Uterus (tissue), 2 donors: ENCODE results near the gene RRP36.
A peak's percentile ranks its signal among the peaks of the same experiment; 100 is the strongest.

Experiments
- POLR2A ChIP-seq, 2 donors: fragments of 450-650 bp; IDR thresholded peaks; one replicate each; pipeline ENCODE4 v1.6.1; 2016; ENCODE audit warnings: antibody characterized with exemption in 2 of 2, mild to moderate bottlenecking in 1 of 2, moderate library complexity in 1 of 2
- TF ChIP-seq, protein P1 (sequence below), 4 experiments: fragments of 200-600 bp in 2 of 4; fragments of 450-650 bp in 2 of 4; sonication (generic) in 2 of 4; IDR thresholded peaks; one replicate each; pipeline ENCODE4 v1.5.1; 2016 to 2019; ENCODE audit warnings: antibody characterized with exemption in 4 of 4, mild to moderate bottlenecking in 2 of 4, moderate library complexity in 1 of 4

DNA sequence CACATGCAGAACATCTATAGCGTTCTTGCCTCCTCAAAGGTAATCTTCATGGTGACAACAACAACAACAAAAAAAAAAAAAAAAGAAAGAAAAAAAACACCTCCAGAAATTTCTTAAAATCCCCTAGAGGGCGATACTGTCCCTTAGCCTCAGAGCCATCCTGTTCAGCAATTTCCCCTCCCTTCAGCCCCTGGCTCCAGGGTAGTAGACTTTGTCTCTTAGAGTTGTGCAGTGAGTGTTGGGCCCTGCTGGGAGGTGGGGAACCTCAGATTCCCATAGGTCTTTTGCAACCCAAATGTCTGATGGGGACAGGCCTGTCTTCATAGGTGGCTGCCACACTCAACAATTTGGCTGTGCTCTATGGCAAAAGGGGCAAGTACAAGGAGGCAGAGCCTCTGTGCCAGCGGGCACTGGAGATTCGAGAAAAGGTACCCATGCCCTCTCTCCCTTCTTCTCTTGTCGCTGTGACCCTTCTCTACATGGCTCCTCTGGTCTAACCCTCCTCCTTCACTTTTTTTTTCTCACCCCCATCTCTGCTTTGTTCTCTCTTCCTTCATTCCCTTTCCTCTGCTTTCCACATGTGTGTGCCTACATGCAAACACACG is 48.7 kb downstream of the RRP36 start:
- no peak for TF ChIP-seq POLR2A (IDR thresholded peaks at IDR 0.05)
- TF ChIP-seq, protein P1, sequence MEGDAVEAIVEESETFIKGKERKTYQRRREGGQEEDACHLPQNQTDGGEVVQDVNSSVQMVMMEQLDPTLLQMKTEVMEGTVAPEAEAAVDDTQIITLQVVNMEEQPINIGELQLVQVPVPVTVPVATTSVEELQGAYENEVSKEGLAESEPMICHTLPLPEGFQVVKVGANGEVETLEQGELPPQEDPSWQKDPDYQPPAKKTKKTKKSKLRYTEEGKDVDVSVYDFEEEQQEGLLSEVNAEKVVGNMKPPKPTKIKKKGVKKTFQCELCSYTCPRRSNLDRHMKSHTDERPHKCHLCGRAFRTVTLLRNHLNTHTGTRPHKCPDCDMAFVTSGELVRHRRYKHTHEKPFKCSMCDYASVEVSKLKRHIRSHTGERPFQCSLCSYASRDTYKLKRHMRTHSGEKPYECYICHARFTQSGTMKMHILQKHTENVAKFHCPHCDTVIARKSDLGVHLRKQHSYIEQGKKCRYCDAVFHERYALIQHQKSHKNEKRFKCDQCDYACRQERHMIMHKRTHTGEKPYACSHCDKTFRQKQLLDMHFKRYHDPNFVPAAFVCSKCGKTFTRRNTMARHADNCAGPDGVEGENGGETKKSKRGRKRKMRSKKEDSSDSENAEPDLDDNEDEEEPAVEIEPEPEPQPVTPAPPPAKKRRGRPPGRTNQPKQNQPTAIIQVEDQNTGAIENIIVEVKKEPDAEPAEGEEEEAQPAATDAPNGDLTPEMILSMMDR (IDR thresholded peaks at IDR 0.05) = peak; percentile 45 to 70 (median 58)
